Frontal cortex (tissue), 4 donors: ENCODE measurements around the gene CD96. TPM values are rescaled to one million over a fixed set of nuclear protein-coding genes. Genes with fewer than 3 reads are reported as not detected.

Source experiments
- DNase-seq, 2 donors: peaks; one replicate each; pipeline ENCODE4 v3.0.0; 2012; ENCODE audit warnings: low spot score in 2 of 2
- FAIRE-seq: peaks from 2 replicates; lab custom pipeline; 2012; peaks lifted over from hg19 to GRCh38; lab: Jason Lieb, UNC
- total RNA-seq: library from RNA; depleted of rRNA; stranded (reverse); fragments of >200 nt; gene quantifications from one replicate; pipeline ENCODE4 v1.2.3, GENCODE V29; 2014
- donor health status: control.
- donor health status: control.
- donor health status: control.

The CD96 gene
- total RNA-seq, 1 donor from 2014 or later = not detected

GRCh38 chr3:111695636-111696117 lies 153.7 kb downstream of the CD96 start:
- DNase-seq (no peak), FAIRE-seq (no peak)

DNA sequence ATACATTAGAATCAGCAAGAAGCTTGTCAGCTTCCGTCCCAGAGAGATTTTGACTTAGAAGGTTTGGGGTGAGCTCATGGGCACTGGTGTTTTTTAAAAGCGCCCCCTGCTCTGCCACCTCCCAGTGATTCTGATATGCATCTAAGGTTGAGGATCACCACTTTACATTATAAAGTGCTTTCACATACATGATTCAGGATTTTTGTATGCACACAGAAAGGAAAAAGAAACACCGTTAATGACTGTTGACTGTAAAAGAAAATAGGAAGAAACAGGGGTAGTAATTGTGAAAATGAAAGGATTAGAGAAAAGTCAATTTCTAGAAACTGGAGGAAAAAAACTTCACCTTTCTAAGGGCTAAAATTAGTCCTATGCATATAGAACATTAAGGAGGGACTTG lies 158.1 kb downstream of the CD96 start:
- DNase-seq (no peak), FAIRE-seq (no peak)

- no peak for DNase-seq
- no peak for FAIRE-seq
These were observed 159.4 kb downstream of the CD96 start for GRCh38 chr3:111701292-111701906.

Other genes with a start within 250 kb of the CD96 start
- not detected for gene ZBED2, start 53.1 kb downstream of the CD96 start, total RNA-seq
- gene PLCXD2, start 132.5 kb downstream of the CD96 start, total RNA-seq = 65.6 TPM